Germinal center (tissue), 1 donor: ENCODE data around the gene PDE11A.
A peak's percentile ranks its signal among the peaks of the same experiment; 100 is the strongest.
"Not testable (repeated sequence)": the region's sequence is repeated elsewhere in the genome, so short reads cannot be mapped to it uniquely, and the experiment has no call there.

Source experiments
- DNase-seq: peaks from one replicate; pipeline ENCODE4 v3.0.0; 2012; ENCODE audit warnings: mixed read lengths, low spot score

Gene PDE11A

DNA sequence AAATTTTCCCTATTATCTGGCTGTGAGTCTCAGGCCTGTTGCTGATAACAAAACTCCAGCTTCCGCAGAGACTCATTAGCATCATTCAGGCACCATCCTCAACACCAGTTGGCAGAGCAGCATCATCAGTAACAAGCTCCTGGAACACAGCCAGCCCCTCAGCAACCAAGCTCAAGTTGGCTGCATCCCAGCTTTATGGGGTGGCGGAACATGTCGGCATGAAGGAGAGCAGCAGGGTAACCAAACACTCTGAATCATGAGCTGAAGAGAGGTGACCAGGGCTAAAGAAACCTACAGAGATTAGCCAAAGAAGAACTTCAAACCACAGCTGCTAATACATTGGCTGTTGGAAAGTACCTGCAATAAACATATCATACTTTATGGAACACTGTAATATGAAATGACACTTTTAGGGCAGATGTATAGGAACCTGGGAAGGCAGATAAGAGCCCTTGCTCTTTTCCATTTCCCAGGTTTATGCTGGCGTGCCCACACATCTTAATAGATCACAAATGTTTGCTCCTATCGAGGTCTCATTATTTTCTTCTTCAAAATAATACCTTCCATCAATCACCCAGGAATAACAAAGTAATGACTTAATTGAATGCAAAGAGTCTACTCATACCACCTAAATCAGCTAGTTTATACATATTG lies 63.8 kb downstream of the PDE11A start:
- no peak for DNase-seq

DNA sequence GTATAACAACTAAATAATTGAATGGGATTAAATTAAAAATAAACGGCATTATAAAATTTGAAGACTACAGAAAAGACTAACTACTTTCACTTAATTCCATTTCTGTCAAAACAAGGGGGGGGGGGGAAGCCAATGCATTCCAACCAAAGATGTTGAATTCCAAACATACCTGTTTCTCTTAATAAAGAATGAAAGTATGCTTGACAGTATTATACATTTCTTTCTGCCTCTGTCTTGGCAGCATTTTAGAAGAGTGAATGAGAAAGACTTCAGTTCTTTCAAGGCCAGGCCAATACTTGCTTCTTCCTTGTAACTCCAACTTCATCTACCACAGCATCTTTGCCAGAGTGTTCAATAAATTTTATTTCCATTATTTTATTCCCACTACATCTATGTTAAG lies 65.9 kb downstream of the PDE11A start:
- DNase-seq, result no peak

DNA sequence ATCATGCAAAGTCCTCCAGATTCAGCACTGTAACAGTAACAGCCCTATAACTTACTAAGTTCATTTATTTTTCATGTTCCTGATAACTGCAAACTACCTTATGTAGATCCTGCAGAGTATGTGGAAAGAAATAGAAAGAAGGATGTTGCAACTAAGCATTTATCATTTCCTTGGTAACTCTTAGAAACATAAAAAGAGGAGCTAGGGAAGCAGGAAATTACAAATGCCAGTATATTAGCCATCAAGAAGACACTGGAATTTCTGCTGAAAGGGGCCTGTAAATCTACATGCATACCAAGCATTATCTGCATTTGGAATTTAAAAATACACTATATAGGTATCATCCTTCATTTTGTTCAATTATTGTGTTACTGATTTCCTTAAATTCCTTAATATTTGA lies 66.8 kb downstream of the PDE11A start:
- DNase-seq, result no peak

DNA sequence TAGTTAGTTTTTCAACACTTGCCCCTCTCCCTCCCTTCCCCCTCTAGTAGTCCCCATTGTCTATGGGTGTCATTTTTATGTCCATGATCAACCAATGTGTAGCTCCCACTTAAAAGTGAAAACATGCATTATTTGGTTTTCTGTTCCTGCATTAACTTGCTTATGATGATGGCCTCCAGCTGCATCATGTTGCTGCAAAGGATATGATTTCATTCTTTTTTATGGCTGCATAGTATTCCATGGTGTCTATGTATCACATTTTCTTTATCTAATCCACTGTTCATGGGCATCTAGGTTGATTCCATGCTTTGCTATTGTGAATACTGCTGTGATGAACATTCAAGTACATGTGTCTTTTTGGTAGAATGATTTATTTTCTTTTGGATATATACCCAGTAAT lies 70.5 kb downstream of the PDE11A start:
- no peak for DNase-seq

DNA sequence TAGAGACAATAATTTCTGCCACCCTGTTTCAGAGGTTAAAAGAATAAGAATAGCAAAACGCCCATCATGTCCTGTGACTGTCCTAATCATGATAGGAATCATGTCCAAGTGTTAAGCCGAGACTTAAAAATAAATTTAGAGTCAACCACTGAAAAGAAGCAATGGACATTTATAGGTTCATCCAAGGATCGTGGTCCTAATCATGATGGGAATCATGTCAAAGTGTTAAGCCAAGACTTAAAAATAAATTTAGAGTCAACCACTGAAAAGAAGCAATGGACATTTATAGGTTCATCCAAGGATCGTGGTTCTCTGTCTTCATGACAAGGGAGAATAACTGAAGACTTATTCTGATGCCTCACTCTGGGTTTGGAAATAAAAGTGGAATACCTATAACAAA lies 73.6 kb downstream of the PDE11A start:
- no peak for DNase-seq

DNA sequence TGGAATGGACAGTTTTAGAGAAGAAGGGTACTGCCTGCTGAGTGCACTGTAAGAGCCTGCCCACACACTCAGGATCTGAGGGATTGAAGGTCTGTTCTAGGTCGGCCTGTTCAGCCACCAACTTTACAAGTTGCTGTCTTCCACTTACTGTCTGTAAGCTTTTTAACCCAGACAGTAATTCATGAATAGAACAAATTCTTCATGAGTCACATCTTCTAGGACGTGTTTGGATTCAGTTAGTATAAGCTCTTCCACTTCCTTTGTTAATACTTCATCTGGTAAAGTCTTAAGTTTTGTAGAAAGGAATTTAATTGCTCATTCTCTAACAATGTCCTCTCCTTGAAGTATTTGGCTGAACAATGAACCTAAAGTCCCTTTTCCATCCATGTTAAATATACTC lies 74.6 kb downstream of the PDE11A start:
- DNase-seq, result no peak

DNA sequence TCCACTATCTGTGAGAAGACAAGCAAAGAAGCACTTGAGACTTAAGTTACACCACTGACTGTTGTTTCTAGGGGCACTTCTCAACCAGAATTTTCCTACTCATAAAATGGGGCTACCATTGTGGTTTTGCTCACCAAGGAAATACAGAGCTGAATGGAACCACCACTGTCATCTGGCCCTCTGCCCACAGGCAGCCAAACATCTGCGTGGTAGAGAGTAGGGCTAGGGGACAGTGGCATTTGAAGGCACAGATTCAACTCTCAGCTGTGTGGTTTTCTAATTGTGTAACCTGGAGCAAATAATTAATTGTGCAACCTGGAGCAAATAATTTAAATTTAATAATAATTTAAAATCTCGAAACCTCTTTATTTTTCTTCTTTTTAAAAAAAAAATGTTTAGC lies 79.6 kb downstream of the PDE11A start:
- DNase-seq, result no peak

DNA sequence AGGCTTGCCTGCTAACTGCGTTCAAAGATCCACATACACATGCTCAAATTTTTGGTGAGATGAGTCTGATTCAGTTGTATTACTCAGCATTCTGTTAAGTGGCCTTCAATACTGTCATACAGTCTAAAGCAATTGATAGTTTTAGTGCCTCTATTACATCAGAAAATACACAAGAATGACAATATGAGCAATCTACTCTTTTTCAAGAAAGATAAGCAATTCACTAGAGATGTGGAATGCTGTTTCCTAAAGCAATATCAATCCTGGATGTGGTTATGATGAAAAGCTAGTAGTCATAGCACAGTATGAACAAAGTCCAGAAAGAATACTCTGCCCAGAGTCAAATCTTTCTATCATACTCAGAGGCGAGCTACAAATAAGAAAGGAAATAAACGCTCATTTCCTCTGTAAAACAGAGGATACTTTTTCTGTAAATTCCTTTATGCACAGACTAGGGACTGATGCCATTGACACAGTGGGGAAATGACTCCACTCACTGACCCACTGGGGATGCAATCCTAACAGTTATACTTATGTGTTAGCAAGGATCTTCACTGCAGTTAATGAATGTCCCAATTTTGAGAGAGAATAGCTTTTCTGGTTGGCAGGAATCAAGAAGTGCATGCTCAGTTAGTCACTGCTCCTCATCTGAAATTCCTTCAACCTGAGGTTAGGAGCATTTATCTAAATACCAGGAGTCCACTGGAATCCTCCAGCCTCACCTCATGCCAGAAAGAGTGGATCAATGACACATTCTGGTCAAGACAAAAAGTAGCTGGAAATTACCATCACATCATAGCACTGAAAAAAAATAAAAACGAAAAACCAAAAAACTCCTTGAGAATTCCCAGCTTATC lies 83.3 kb downstream of the PDE11A start:
- DNase-seq, result no peak

DNA sequence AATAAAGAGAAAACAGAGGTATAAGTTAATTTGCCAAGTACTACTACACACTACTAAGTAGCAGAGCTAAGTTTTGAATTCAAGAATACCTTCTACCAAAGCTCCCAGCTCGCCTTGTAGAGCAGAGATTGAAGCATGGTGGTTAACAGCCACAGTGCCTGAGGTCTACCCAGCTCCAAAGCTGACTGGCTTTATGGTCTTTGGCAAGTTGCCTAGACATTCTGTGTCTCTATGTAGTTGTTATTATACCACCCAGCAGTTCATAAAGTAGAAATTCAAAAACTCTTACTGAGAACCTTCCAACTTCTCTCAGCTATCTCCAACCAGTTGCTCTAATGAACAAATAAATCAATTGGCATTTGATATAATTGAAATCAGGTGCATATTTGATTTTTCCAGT lies 87.8 kb downstream of the PDE11A start:
- no peak for DNase-seq

DNA sequence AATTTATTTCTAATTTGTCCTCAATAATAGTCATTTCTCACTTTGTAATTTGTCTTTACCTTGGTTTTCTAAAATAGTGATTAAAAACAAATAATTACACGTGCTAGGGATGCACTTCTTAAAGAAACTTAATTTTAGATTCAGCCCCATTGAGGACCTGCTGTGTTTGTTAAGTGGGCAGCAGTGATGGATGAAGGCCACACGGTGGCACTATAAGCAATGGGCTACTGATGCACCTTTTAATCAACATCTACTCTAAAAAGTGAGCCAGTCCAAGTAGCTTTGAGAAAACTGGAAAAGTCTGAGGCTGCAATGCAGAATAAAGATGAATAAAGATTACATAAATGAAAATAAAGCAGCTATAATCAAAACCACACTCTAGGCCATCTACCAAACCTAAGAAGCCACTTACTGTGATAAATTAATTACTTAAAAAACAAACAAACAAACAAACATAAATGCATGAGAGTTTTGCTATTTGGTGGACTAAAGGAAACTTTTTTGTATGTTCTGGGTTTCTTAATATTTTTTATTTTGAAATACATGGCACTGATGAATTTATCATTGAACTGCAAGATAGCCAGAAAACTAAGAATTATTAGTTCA lies 89.3 kb downstream of the PDE11A start:
- peak; percentile 30 for DNase-seq

DNA sequence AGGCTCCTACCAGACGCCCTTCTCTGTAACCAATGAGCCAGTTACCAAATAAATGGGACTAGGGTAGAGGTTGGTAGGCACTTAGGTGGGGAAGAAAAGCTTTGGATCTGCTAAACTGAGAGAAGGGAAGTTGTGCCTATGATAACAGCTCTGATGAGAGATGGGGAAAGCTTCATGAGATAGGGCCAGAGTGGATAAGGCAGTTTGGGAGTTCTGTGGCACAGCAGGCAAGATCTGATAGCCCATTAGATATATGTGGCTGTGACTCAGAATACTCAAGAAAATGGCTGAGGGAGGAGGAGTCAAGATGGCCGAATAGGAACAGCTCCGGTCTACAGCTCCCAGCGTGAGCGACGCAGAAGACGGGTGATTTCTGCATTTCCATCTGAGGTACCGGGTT lies 99.8 kb downstream of the PDE11A start:
- no peak for DNase-seq

DNA sequence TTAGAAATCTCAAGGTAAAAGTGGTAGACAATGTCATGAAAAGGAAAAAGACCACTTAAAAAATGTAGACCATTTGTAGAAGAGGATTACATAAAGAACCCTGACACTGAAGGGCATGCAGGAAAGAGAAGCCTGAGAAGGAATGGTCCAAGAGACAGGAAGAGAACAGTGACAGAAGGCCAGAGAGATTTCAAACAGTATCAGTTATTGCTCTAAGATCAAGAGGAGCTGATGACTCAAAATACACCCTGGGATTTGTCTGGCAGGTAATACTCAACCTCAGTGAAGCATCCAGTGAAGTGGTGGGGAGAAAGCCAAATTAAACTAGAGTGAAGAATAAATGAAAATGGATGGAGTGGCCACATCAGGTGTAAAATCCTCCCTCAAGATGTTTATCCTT lies 100.5 kb downstream of the PDE11A start:
- no peak for DNase-seq

DNA sequence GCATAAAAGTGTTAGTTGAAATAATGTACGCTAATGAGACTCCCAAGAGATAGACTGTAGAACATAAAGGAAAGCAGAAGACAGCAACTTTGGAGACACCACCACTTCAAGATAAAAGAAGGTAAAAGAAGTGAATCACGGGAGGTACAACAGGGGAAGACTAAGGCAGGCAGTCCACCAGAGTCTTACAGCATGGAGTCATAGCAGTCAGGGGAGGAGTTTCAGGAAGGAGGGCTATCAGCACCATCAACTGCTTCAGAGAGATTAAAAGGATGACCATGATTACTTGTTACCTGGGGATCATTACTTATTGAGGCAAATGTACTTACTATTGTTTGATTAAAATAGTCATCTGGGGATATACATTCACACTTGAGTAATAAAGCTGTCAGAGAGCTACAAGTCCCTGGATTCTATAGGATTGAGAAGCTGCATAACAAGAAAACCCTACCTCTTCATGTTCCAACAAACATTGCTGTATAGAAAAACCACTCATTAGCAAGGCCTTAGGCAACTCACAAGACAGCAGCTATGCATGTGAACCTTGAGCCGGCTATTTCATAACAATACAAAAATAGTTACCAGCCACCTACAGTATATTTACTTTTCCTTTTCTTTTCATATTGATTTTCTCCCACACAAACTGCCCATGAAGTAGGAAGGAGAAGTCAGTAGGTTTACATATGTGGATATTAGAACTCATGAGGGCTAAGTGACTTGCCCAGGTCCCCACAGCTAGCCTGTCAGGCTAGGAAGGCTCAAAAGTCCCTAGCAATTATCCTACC lies 101.7 kb downstream of the PDE11A start:
- no peak for DNase-seq

DNA sequence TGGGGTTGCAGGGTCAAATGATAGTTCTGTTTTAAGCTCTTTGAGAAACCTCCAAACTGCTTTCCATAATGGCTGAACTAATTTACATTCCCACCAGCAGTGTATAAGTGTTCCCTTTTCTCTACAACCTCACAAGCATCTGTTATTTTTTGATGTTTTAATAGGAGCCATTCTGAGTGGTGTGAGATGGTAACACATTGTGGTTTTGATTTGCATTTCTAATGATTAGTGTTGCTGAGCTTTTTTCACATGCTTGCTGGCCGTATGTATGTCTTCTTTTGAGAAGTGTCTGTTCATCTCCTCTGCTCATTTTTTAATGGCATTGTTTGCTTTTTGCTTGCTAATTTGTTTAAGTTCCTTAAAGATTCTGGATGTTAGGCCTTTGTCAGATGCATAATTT lies 107.7 kb downstream of the PDE11A start:
- no peak for DNase-seq

DNA sequence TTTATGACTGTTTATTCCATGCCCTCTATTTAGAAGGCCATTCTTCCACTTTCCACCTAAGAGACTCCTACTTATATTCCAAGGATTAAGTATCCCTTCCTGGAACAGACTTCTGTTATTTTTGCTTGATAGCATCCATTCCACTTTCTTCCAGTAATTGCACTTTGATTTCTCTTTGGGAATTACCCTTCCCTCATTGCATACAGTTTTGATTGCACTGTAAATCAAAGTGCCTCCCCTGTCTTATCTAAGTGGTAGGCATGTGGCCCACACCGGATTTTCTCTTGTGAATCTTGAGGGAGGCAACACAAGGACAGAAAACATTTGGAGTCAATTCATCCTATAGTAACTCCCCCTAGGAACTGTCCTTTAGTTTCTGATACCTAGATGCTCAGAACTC lies 120.4 kb downstream of the PDE11A start:
- DNase-seq, result no peak

DNA sequence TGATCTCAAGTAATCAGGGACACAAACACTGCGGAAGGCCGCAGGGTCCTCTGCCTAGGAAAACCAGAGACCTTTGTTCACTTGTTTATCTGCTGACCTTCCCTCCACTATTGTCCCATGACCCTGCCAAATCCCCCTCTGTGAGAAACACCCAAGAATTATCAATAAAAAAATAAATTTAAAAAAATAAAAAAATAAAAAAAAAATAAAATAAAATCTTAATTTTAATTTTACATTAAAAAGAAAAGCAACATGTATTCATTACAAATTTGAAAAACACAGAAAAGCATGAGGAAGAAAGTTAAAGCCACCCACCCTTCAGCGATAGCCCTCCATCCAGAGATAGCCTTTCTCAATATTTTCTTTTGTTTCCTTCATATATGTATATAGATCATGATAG lies 125.0 kb downstream of the PDE11A start:
- not testable (repeated sequence) for DNase-seq

DNA sequence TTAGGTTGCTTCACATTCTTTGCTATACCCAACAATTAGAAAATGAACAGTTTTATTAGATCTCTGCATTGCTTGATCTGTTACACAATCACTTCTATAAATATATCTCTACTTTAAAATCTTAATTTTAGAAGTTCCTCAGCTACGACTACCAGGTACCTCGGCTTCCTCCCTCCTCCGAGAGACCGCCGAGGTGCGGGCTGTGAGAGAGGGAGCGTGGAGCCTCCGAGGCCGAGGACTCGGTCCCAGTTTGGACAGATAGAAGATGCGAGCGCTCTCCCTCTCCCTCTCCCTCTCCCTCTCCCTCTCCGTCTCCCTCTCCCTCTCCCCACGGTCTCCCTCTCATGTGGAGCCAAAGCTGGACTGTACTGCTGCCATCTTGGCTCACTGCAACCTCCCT lies 128.0 kb downstream of the PDE11A start:
- DNase-seq, result not testable (repeated sequence)

DNA sequence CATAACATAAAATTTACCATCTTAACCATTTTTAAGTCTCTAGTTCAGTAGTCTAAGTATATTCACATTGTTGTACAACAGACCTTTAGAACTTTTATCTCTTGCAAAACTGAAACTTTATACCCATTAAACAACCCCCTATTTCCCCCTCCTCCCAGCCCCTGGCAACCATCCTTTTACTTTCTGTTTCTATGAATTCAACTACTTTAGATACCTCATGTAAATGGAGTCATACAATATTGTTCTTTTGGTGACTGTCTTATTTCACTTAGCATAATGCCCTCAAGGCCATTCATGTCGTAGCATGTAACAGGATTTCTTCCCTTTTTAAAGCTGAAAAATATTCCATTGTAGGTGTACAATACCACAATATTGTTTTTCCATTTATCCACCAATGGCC lies 129.8 kb downstream of the PDE11A start:
- DNase-seq, result no peak

DNA sequence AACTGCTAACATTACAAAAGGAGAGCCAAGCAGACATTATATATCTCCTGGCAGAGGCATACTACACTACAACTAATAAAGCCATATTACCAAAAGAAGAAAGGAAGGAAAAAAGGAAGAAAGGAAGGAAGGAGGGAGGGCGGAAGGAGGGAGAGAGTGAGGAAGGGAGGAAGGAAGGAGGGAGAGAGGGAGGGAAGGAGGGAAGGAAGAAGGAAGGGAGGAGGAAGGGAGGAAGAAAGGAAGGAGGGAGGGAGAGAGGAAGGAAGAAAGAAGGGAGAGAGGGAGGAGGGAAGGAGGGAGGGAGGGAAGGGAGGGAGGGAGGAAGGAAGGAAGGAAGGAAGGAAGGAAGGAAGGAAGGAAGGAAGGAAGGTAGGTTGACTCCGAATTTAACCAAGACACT lies 133.4 kb downstream of the PDE11A start:
- DNase-seq, result no peak

DNA sequence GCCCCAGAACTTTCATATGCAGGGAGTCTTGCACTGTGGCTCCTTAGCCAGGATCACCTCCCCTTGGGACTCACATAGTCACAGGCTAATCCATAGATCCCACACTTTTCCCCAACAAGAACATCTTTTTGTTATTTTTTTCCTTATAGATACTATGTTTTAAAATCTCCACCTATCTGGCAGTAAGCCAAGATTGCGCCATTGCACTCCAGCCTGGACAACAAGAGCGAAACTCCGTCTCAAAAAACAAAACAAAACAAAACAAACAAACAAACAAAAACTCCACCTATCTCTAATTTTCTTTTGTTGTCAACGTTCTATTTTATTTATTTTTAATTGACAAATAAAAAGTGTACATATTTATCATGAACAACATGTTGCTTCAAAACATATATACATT lies 141.7 kb downstream of the PDE11A start:
- DNase-seq, result no peak

DNA sequence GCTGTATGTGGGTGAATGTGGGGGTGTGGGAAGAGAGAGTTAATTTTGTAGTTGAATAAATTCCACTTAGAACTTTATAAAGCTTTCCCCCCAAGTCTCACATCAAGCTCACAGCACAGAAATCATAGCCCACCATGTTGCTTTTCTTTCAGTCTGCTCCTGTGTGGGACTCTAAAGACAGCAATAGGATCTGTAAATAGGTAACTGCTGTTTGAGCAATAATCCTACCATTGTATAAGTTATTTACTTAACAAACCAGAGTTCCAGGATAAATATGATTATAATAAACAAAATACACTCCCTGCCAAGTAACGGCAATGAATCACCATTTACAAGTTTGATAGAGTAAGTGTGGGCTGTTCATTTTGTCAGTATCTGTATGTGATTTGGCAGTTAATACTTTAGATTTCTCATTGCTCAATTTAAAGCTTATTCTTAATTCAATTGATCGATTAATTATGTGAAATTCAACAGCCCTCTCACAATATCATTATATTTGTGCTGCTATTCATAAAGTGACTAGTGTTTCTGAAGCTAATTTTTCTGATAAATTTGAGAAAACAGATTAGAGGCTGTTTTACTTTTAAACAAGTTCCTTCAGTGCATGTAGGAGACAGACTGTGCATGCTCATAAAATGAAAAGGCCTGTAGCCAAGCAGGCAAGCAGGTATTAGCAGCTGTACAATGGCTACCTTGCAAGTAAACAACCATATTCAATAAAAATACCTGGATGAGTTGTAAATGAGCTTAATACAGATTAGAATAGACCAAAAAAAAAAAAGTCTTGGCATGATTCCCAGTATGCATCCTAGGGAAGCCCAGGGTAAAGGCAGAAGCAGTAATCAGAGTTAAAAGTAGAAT lies 142.7 kb downstream of the PDE11A start:
- DNase-seq, result no peak

DNA sequence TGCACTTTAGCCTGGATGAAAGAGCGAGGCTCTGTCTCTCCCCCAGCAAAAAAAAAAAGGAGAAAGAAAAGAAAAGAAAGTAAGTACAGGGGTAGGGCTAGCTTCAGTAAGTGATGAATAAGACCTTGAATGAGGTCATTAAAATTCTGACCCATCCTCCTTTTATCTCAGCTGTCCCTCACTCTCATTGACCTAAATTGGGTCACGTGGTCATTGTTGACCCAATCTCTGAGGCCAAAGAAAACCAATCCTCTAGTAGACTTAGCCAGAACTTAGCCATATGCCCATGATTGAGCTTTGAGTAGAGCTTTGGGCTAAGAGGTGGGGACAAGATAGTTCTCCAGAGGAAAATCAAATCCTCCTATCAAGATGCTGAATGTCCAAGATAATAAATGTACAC lies 149.3 kb downstream of the PDE11A start:
- DNase-seq, result no peak
